GM19372 (cell line): ENCODE measurements around the gene OXTR.

Experiments
- ATAC-seq: cut with Tn5 transposase; IDR thresholded peaks from one replicate; pipeline ENCODE4 v1.9.1; 2021; ENCODE audit warnings: mild to moderate bottlenecking, low read depth, moderate library complexity; ENCODE audit not compliant: unreplicated experiment

OXTR gene

GRCh38 chr3:8713901-8714759, 55.3 kb downstream of the OXTR start:
- no peak for ATAC-seq

DNA sequence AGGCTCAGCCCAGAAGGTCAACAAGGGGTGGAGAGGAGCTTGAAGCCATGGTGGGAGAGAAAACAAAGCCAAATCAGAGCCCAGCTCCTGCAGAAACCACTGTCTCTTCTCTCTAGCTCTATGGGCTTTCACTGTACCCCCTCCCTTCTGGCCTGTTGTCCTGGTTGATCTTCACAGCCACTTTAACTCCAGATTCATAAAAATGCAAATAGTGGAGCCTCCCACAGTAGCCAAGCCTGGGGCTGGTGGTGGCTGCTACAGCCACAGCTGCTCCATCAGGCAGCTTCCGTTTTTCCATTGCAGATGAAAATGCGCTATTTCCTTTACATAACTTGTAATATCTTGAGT, 56.5 kb downstream of the OXTR start:
- no peak for ATAC-seq

DNA sequence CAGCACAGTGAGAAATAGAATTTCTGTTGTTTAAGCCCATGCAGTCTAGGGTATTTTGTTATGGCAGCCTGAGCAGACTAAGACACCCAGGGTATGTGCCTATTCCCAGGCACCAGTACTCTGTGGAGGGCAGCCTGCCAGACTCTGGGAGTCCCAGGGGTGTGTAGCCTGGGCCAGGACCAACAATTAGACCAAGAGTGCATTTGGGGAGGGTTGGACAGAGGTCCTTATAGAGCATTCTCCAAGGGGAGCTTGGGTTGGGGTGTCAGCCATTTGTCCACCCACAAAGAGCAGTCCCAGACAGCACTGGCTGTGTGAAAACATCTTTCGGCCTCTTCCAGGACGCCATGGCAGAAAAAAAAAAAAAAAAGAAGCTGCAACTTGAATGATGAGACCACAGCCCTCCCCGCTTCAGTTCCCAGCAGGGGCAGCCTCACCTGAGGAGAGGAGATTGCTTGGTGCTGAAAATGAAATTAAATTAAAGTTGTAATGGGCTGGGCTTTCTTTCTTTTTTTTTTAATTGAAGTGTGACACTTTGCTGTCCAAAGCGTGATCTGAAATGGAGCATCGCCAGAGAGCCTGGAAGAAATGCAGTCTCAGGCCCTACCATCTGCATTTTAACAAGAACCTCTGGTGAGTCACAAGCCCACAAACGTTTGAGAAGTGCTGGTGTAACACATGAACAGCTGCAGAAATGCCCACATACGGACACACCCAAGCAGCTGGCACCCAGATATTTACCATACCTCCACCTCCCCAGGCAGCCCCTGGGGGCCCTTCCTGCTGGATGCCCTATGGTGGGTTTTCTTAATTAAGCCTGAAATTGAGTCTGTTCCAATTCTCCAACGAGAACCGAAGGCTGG, 57.1 kb downstream of the OXTR start:
- no peak for ATAC-seq

- no peak for ATAC-seq
These were observed 59.5 kb downstream of the OXTR start for GRCh38 chr3:8709801-8710507.

- no peak for ATAC-seq
These were observed 60.1 kb downstream of the OXTR start for GRCh38 chr3:8709287-8709686.

DNA sequence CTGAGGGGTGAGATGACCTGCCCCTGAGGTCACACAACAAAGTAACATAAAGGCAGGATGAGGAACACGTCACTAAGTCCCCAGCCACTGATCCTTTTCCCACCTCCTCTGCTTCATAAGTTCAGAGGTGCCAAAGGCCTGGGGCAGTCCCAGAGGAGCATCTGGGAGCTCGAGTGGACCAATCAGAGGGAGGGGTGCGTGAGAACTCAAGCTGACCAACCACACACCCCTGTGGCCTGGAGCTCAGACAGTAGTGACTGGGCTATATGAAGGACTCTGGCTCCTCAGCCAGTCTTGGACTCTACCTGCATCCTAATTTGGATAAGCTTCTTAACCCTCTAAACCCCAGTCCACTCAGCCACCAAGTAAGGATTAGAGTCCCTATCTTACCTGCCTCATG, 63.8 kb downstream of the OXTR start:
- no peak for ATAC-seq

GRCh38 chr3:8702560-8702959, 66.9 kb downstream of the OXTR start:
- no peak for ATAC-seq
